ACC112 (cell line): ENCODE data around the gene AFF1.
"Not testable (repeated sequence)": the region's sequence is repeated elsewhere in the genome, so short reads cannot be mapped to it uniquely, and the experiment has no call there.

Experiments
- H2AFZ ChIP-seq: fragments of 200-600 bp; sonication (generic); one replicate; pipeline ENCODE4 v1.6.0; 2017; ENCODE audit warnings: antibody characterized with exemption, low read length; ENCODE audit not compliant: unreplicated experiment
- H3K27ac ChIP-seq: fragments of 200-600 bp; sonication (generic); 2 replicates; pipeline ENCODE4 v1.5.1; 2014; ENCODE audit warnings: low read depth, mild to moderate bottlenecking, antibody characterized with exemption, low read length, moderate library complexity
- H3K27me3 ChIP-seq: fragments of 200-600 bp; sonication (generic); 2 replicates; pipeline ENCODE4 v1.6.1; 2014; ENCODE audit warnings: mild to moderate bottlenecking, antibody characterized with exemption, low read length, moderate library complexity, mixed read lengths; ENCODE audit not compliant: insufficient read depth
- H3K36me3 ChIP-seq: fragments of 200-600 bp; sonication (generic); 2 replicates; pipeline ENCODE4 v1.6.1; 2016; ENCODE audit warnings: mild to moderate bottlenecking, antibody characterized with exemption, low read length, moderate library complexity, mixed read lengths; ENCODE audit not compliant: insufficient read depth
- H3K4me1 ChIP-seq: fragments of 200-600 bp; sonication (generic); one replicate; pipeline ENCODE4 v1.6.1; 2016; ENCODE audit warnings: low read length, mixed read lengths; ENCODE audit not compliant: insufficient read depth, unreplicated experiment, control insufficient read depth
- H3K4me3 ChIP-seq: fragments of 200-600 bp; sonication (generic); 2 replicates; pipeline ENCODE4 v1.5.1; 2014; ENCODE audit warnings: mild to moderate bottlenecking, low read depth, low read length
- H3K79me2 ChIP-seq: fragments of 200-600 bp; sonication (generic); one replicate; pipeline ENCODE4 v1.6.0; 2016; ENCODE audit warnings: low read length; ENCODE audit not compliant: control insufficient read depth, unreplicated experiment, insufficient read depth

Gene AFF1

DNA sequence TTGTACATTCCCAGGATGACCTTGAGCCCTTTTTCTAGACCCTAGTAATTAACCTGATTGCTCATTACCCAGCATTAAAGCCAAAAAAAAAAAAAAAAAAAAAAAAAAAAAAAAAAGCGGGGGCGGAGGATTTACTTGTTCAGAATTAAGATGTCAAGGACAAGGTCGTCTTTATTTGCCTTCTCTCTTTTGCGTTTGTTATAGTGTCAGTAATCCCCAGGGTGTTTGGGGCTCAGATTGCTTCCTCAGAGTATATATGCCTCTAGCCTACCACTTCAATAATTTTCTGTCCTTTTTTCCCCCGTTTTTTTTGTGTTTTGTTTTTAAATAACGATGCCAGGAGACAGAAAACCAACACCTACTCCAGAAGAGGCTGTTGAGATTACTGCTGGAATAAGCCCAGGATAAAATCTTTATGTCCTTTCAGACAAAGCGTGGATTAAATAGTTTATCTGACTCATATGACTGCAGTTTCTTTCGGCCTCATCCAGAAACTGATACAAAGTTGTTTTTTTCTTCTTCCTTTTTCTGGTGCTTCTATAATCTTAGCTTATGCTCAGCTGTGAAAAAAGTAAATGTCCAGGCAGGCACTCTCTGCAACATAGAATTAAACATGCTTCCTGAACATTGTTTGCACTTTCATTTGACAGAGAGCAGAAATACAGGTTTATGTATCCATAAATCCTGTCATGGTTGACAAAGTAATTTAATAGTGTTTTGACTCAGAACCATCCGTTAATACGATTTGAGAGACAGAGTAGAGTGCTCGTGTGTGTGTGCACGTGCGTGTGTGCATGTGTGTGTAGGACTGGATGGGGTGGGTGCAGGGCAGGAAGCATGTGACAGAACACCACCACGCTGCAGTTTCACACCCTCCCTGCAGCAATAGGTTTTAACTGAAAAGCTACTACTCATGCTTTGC lies 138.6 kb downstream of the AFF1 start:
- H3K79me2 ChIP-seq = peaks cover 36% of the 10 kb centered on the region
- peaks cover 32% of the 10 kb centered on the region for H3K4me1 ChIP-seq
- peak overlapping the region; percentile 39; the same call in 1 of the 2 replicates for H3K4me3 ChIP-seq
- H3K27ac ChIP-seq = peak overlapping the region; percentile 22
- H3K36me3 ChIP-seq = no peaks in the 10 kb centered on the region
- H3K27me3 ChIP-seq = no peaks in the 10 kb centered on the region
- H2AFZ ChIP-seq = no peak overlapping the region

DNA sequence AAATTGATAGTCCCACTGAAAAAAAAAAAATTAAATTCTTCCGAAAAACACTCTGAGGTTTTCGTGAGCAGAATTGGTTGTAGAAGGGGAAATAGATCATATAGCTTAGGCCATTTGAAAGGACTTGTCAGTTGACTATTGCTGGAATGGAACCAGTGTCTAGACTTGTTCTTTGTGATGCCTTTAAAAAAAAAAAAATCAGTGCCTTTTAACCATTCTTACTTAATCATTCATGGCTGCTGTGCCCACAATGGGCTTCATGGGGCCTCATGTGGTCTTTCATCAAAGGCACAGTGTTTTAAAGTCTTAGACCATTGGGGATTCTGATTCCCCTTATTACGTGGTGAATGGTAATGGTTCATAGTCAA lies 139.3 kb downstream of the AFF1 start:
- no peak overlapping the region for H3K27ac ChIP-seq
- H3K4me3 ChIP-seq = no peak overlapping the region
- H3K27me3 ChIP-seq = no peaks in the 10 kb centered on the region
- no peak overlapping the region for H2AFZ ChIP-seq
- peaks cover 36% of the 10 kb centered on the region for H3K4me1 ChIP-seq
- H3K79me2 ChIP-seq = peaks cover 36% of the 10 kb centered on the region
- H3K36me3 ChIP-seq = no peaks in the 10 kb centered on the region

DNA sequence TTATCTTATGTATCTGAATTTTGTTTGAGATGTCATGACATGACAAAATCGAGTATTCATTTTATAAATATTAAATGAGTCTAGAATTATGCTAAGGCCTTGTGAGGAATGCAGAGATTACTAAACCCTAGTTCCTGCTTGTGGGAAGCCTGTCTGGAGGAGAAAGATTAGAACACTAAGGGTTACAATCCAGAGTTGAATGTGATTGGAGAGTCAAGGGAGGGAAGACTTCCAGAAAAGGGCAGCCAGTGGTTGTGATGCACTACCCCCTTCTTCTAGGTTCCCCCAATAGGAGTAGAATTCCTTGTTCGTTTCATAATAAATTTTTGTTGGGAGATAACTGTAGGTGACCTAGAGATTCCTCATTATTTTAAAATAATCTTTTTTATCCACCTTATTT lies 141.1 kb downstream of the AFF1 start:
- peaks cover 47% of the 10 kb centered on the region for H3K4me1 ChIP-seq

DNA sequence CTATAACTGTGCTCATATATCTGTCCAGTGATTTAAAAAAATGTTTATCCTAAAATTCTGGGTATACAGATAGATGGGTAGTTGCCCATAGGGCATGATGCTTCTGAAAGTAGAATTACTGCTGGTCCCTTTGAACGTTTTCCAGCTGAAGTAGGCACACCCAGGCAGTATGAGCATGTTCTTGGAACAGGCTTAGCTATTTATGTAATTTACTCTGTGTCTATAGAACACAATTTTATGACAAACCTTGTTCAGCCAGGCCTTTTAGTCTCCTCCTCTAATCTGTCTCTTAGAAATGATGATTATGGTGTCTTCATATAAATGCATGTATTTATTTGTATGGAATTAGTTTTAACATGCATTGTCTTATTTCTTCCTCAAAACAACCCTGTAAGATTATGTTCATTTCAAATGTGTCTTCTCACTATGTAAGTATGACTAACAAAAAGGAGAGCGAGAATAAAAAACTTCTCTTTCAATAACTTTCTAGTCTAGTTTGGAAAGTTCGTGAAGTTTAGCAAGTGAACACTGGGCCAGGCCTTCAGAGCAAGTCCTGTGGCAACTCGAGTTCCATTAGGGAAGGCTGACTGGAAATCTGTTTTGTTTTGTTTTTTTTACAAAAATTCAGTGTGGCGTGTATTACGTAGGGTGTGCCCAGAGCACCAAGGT lies 142.0 kb downstream of the AFF1 start:
- H3K79me2 ChIP-seq = peaks cover 56% of the 10 kb centered on the region
- H3K27ac ChIP-seq = no peak overlapping the region
- no peaks in the 10 kb centered on the region for H3K36me3 ChIP-seq
- H3K4me1 ChIP-seq = peaks cover 54% of the 10 kb centered on the region
- no peak overlapping the region for H3K4me3 ChIP-seq
- H2AFZ ChIP-seq = no peak overlapping the region
- H3K27me3 ChIP-seq = no peaks in the 10 kb centered on the region

More for the DNA sequence above, 141.1 kb downstream of the AFF1 start:
- no peaks in the 10 kb centered on the region for H3K27me3 ChIP-seq
- H2AFZ ChIP-seq = no peak overlapping the region
- H3K79me2 ChIP-seq = peaks cover 49% of the 10 kb centered on the region
- no peak overlapping the region for H3K4me3 ChIP-seq
- no peak overlapping the region for H3K27ac ChIP-seq
- H3K36me3 ChIP-seq = no peaks in the 10 kb centered on the region

DNA sequence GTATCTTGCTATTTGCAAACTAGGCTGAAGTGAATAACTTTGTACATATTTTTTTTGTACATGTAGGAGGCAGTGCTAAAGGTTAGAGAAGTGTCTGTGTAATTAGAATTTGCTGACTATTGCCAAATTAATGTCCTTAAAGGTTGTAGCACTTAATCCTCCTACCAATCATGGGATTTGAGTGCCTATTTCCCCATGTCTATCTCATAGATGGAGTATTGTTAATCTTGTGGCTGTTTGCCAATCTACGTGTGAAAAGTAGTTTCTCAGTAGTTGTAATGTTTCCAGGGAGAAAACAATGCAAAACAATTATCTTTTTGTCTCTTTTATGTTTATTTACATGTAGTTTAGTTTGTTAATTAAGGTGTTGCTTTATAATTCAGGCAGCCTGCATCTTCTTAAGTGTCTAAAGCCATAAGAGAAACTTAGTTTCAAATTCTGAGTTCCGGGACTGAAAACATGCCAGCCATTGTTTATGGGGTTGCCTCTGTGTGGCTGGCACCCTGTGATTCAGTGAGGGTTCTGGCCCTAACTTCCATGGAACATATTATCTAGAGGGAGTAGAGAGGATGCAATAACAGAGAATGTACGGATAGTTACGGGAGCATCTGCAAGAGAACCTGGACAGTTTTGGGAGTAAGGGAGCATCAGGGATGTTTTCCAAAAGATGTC lies 143.2 kb downstream of the AFF1 start:
- Histone ChIP-seq H3K27ac (peak overlapping the region; percentile 82), H3K36me3 (no peaks in the 10 kb centered on the region), H3K79me2 (peaks cover 63% of the 10 kb centered on the region), H3K27me3 (no peaks in the 10 kb centered on the region), H3K4me1 (peaks cover 54% of the 10 kb centered on the region), H2AFZ (no peak overlapping the region), H3K4me3 (peak overlapping the region; percentile 46)

DNA sequence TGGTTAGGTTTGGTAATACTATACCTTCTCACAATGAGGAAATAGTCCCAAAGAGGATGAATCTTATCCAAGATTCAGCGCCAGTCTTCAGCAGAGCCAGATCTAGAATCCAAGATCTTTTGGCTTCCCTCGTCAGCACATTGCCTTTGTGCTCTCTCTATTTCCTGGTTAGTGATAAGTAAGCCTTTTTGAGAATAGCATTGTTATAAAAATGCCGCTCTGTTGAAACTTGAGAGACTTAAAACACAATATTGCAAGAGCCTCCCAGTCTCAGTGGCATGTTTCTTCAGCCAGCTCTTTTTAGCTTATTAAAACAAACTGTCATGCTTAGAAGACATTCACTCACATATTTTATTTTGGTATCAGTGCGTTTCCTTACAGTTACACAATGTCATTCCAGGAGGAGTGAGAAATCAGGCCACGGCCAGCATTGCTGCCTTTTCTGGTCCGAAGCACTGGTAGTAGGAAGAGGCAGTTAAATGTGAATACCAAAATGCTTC lies 144.2 kb downstream of the AFF1 start:
- Histone ChIP-seq H3K4me3 (peak overlapping the region; percentile 46), H3K36me3 (peaks cover 2% of the 10 kb centered on the region; the same call in 1 of the 2 replicates), H3K27me3 (no peaks in the 10 kb centered on the region), H3K4me1 (peaks cover 46% of the 10 kb centered on the region), H3K27ac (peak overlapping the region; percentile 82), H2AFZ (no peak overlapping the region), H3K79me2 (peaks cover 65% of the 10 kb centered on the region)

DNA sequence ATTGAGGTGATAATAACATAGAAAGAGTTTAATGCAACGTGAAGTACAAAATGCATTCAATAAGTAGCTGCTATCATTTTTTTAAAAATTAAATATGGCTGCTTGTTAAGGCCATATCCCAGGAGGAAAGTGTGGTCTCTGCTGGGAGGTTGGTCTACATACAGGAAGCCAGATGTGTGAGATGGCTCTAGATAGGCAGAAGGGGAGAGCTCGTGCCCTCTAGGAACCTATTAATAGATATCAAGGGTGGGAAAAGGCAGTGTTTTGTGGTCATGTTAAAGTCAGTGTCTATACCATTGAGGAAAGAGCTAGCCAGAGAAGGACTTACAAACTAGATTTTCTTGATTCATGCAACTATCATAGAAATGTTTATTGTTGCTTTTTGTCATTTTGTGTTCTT lies 145.2 kb downstream of the AFF1 start:
- Histone ChIP-seq H2AFZ (no peak overlapping the region), H3K36me3 (peaks cover 8% of the 10 kb centered on the region), H3K79me2 (peaks cover 58% of the 10 kb centered on the region), H3K4me1 (peaks cover 46% of the 10 kb centered on the region), H3K27ac (peak overlapping the region; percentile 82), H3K27me3 (no peaks in the 10 kb centered on the region), H3K4me3 (no peak overlapping the region)

DNA sequence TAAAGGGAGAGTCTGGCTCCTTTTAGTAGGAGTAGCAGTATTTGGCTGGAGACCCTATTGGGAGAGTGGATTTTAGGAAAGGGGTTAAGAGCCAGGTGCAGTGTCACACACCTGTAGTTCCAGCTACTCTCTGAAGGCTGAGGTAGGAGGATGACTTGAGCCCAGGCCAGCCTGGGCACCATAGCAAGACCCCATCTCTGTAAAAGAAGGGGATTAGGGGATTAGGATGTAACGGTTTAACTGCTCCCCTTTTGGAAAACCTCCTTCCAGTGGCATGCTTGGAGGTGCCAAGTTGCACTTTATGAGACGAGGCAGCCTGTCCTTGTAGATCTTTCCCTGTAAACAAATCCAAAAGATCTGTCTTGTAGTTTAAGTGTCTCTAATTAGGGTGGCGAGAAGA lies 145.7 kb downstream of the AFF1 start:
- Histone ChIP-seq H3K27ac (no peak overlapping the region), H3K36me3 (peaks cover 11% of the 10 kb centered on the region), H2AFZ (no peak overlapping the region), H3K4me1 (peaks cover 46% of the 10 kb centered on the region), H3K4me3 (no peak overlapping the region), H3K27me3 (no peaks in the 10 kb centered on the region), H3K79me2 (peaks cover 56% of the 10 kb centered on the region)

DNA sequence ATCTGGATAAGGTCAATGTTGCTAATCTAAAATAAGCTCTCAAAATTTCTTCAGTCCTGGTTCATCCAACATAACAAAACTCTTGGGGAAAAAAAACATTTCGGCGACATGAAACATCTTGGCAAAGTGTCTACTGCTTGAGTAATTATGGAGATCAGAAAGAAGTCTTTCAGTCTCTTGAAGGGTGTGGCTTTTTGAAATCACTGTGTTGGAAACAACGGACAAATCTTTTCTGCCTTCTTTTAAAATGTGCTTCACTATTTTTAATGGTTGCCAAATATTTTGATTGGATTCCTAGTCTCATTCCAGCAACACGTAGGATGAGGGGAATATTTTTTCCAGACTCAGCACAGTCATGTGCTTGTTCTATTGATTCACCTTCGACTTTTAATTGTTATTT lies 147.0 kb downstream of the AFF1 start:
- H3K27me3 ChIP-seq = no peaks in the 10 kb centered on the region
- H2AFZ ChIP-seq = peak overlapping the region; percentile 19
- peaks cover 17% of the 10 kb centered on the region for H3K36me3 ChIP-seq
- peak overlapping the region; percentile 2 for H3K27ac ChIP-seq
- peaks cover 52% of the 10 kb centered on the region for H3K79me2 ChIP-seq
- peak overlapping the region; percentile 2; the same call in 1 of the 2 replicates for H3K4me3 ChIP-seq
- peaks cover 42% of the 10 kb centered on the region for H3K4me1 ChIP-seq

DNA sequence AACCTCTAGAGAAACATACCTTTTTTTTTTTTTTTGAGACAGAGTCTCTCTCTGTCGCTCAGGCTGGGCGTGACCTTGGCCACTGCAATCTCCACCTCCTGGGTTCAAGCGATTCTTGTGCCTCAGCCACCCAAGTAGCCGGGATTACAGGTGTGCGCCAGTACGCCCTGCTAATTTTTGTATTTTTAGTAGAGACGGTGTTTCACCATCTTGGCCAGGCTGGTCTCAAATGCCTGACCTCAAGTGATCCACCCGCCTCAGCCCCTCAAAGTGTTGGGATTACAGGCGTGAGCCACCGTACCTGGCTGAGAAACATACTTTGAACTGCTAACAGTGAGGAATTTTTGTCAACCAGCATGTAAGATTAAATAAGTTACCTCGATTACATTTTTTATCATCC lies 150.9 kb downstream of the AFF1 start:
- Histone ChIP-seq H3K79me2 (peaks cover 32% of the 10 kb centered on the region), H3K36me3 (peaks cover 30% of the 10 kb centered on the region), H3K4me1 (peaks cover 11% of the 10 kb centered on the region)
- not testable (repeated sequence) for H3K27me3 ChIP-seq, H2AFZ ChIP-seq, H3K4me3 ChIP-seq, H3K27ac ChIP-seq
